NCI-H1417 treated with DMSO at 0.1 percent for 48 hours (cell line): ENCODE measurements around the gene CAPN13.
"Not testable (repeated sequence)": the region's sequence is repeated elsewhere in the genome, so short reads cannot be mapped to it uniquely, and the experiment has no call there.

ENCODE experiments used
- DNase-seq: peaks from one replicate; lab custom pipeline; 2025; lab: John Stamatoyannopoulos, UW

Gene CAPN13

DNA sequence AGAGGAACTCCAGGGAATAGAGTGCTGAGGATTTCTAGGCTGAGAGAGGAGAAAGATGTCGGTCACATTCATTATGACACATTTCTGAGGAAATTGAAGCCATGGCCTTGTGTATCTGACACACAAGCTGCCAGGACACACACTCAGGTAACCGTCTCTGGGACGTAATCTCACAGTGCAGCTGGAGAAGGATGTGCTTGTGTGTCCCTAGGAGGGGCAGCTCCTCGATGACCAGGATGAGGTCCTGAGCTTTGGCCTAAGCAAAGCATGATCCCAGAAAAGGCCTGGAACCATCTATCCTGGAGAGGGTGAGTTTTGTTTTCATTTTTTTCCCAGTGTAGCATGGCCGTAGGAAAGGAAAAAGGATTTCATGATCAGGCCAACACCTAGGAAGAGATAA is 102.2 kb downstream of the CAPN13 start:
- no peak for DNase-seq

GRCh38 chr2:30704309-30705020 is 102.8 kb downstream of the CAPN13 start:
- DNase-seq, result no peak

DNA sequence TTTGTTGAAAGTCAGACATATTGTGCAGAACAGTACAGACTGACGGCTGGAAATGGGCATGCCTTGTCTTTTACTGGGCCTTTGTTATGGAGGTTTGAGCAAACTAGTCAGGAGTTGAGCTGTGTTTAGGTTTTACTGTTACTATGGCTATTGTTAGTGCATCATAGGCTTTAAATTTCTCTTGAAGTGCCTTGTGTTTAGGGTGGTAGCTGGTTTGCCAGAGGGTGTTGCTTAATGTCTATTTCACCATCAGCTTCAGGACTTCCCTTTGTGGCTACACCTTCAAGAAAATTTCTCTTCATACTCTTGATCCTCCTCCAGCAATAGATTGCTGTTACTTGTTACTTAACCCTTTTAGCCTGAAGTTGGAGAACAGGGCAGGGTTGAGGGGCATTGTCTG is 104.6 kb downstream of the CAPN13 start:
- DNase-seq, result no peak

GRCh38 chr2:30701782-30702181 is 105.5 kb downstream of the CAPN13 start:
- DNase-seq, result no peak

DNA sequence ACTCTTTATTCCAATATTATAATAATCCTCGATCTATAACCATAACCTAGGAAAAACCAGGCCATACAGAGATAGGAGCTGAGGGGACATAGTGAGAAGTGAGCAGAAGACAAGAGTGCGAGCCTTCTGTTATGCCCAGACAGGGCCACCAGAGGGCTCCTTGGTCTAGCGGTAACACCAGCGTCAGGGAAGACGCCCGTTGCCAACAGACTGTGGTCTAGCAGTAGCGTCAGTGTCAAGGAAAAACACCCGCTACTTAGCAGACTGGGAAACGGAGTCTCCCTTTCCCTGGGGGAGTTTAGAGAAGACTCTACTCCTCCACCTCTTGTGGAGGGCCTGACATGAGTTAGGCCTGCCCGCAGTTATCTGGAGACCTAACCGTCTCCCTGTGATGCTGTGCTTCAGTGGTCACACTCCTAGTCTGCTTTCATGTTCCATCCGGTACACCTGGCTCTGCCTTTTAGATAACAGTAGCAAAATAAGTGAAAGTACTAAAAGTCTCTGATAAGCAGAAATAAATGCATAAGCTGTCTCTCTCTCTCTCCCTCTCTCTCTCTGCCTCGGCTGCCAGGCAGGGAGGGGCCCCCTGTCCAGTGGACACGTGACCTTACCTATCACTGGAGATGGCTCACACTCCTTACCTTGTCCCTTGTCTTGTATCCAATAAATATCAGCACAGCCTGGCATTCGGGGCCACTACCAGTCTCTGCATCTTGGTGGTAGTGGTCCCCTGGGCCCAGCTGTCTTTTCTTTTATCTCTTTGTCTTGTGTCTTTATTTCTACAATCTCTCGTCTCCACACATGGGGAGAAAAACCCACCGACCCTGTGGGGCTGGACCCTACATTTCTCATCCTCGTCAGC is 109.8 kb downstream of the CAPN13 start:
- DNase-seq, result not testable (repeated sequence)

DNA sequence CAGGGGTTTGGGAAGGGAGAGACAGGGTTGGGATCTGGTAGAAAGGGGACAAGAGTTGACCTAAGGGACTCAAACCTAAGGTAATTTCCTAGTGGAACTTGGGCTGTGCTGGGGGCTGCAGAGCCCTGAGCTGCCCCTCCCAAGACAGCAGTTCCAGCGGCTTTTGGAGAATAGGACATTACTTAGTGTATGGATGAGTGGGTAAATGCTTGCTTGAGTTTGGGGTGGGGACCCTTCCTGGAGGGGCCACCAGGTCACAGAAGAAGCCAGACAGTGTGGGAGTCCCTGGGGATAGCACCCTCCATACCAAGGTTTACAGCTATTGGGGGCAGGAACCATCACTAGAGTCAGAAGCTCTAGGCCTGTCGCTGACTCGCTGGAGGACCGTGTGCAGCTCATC is 111.5 kb downstream of the CAPN13 start:
- no peak for DNase-seq

GRCh38 chr2:30694286-30695055 is 112.8 kb downstream of the CAPN13 start:
- no peak for DNase-seq

- DNase-seq, result no peak
These were observed 113.4 kb downstream of the CAPN13 start for GRCh38 chr2:30693821-30694281.

DNA sequence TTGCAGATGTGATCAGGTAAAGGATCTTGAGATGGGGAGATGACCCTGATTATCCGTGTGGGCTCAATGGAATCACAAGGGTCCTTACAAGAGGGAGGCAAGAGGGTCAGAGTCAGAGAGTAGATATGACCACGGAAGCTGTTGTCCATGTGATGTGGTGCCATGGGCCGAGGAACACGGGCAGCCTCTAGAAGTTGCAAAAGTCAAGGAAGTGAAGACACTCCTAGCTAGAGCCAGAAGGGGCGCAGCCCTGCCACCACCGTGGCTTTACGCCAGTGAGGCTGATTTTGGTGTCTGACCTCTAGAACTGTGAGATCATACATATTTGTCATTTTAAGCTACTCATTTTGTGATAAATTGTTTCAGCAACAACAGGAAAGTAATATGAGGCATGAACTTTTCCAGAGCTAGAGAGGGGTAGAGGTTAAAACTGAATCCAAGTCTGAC is 114.4 kb downstream of the CAPN13 start:
- DNase-seq, result no peak

- no peak for DNase-seq
These were observed 115.1 kb downstream of the CAPN13 start for GRCh38 chr2:30691948-30692828.

GRCh38 chr2:30691091-30691947 is 115.9 kb downstream of the CAPN13 start:
- no peak for DNase-seq

- DNase-seq, result no peak
These were observed 117.1 kb downstream of the CAPN13 start for GRCh38 chr2:30690126-30690561.

GRCh38 chr2:30689496-30690125 is 117.6 kb downstream of the CAPN13 start:
- no peak for DNase-seq

- peak; percentile 61 for DNase-seq
These were observed 118.3 kb downstream of the CAPN13 start for GRCh38 chr2:30688956-30689401.

- peak; percentile 84 for DNase-seq
These were observed 120.6 kb downstream of the CAPN13 start for GRCh38 chr2:30686669-30687068.

- DNase-seq, result peak; percentile 74
These were observed 121.2 kb downstream of the CAPN13 start for GRCh38 chr2:30686000-30686399.

GRCh38 chr2:30684996-30685395 is 122.2 kb downstream of the CAPN13 start:
- DNase-seq, result no peak

DNA sequence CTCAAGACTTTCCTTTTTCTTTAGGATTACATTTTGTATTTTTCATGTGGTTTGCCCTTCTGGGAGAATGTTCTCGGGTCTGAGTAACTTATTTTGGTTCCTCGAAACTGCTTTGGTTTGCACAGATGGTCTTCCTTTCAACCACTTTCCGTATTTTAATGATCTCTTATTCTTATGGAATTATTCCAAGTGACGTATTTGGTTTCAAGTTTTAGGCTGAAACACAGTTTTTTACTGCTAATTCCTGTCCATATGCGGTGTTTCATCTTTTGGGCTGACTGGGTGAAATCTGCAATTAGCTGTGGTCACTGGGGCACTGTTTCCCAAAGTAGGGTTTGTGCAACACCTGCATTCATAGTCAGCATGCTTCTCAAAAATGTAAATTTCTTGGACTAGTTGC is 122.7 kb downstream of the CAPN13 start:
- DNase-seq, result no peak

DNA sequence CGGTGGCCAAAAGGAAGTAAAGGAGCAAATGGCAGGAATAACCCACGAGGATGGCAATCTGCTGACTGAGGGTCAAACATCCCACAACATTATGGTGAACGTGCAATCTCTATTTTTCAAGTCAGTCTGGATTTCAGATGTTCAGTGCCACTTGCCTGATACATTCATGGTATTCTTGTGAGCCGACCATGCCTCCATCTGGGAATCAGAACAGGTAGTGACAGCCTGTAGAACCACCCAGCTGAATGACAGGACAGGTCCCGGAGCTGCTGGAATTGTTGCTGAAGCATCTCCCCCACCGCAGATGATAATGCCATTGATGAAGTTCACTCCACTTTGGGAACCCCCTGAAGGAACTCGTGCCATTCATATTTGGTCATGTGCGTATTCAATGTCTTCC is 123.2 kb downstream of the CAPN13 start:
- no peak for DNase-seq
